ENCODE results near the gene ICE2.

The ICE2 gene

GRCh38 chr15:60462027-60462426 is 16.9 kb downstream of the ICE2 start:
- Histone ChIP-seq H3K27ac (replicated peaks) (no peak overlapping the region), H3K4me3 (replicated peaks; ENCODE audit: insufficient read depth, low read length) (no peak overlapping the region), H3K27me3 (ENCODE audit: insufficient read depth, poor library complexity, severe bottlenecking) (no peaks in the 10 kb centered on the region)
- no peak for TF ChIP-seq POLR2AphosphoS5 (IDR thresholded peaks at IDR 0.05; ENCODE audit: low read depth)
- DNase-seq (ENCODE audit: low read depth in 1 of 2, low spot score in 1 of 2): no peak

- H3K27ac ChIP-seq (replicated peaks): no peak overlapping the region
- no peak for DNase-seq (ENCODE audit: low read depth in 1 of 2, low spot score in 1 of 2)
- H3K27me3 ChIP-seq (ENCODE audit: insufficient read depth, poor library complexity, severe bottlenecking): no peaks in the 10 kb centered on the region
- H3K4me3 ChIP-seq (replicated peaks; ENCODE audit: insufficient read depth, low read length): no peak overlapping the region
- TF ChIP-seq REST (IDR thresholded peaks at IDR 0.05; ENCODE audit: insufficient replicate concordance, low read depth) (no peak), SPI1 (IDR thresholded peaks at IDR 0.05; ENCODE audit: borderline replicate concordance, low read depth) (no peak), POLR2AphosphoS5 (IDR thresholded peaks at IDR 0.05; ENCODE audit: low read depth) (no peak), CTCF (IDR thresholded peaks at IDR 0.05; ENCODE audit: insufficient read depth, low read length) (no peak), GABPA (IDR thresholded peaks at IDR 0.05; ENCODE audit: low read depth) (no peak)
Observed at GRCh38 chr15:60460931-60461330, 18.0 kb downstream of the ICE2 start.

GRCh38 chr15:60458721-60459120 is 20.2 kb downstream of the ICE2 start:
- Histone ChIP-seq H3K27ac (replicated peaks) (no peak overlapping the region), H3K27me3 (ENCODE audit: insufficient read depth, poor library complexity, severe bottlenecking) (no peaks in the 10 kb centered on the region), H3K4me3 (replicated peaks; ENCODE audit: insufficient read depth, low read length) (no peak overlapping the region)
- DNase-seq (ENCODE audit: low read depth in 1 of 2, low spot score in 1 of 2): no peak
- TF ChIP-seq POLR2AphosphoS5 (IDR thresholded peaks at IDR 0.05; ENCODE audit: low read depth): no peak
- no peak for TF ChIP-seq GABPA (IDR thresholded peaks at IDR 0.05; ENCODE audit: low read depth)

- TF ChIP-seq GABPA (IDR thresholded peaks at IDR 0.05; ENCODE audit: low read depth) (no peak), REST (IDR thresholded peaks at IDR 0.05; ENCODE audit: insufficient replicate concordance, low read depth) (no peak), POLR2AphosphoS5 (IDR thresholded peaks at IDR 0.05; ENCODE audit: low read depth) (no peak), CTCF (IDR thresholded peaks at IDR 0.05; ENCODE audit: insufficient read depth, low read length) (no peak), SPI1 (IDR thresholded peaks at IDR 0.05; ENCODE audit: borderline replicate concordance, low read depth) (no peak)
- DNase-seq (ENCODE audit: low read depth in 1 of 2, low spot score in 1 of 2): no peak
- no peak overlapping the region for H3K27ac ChIP-seq (replicated peaks)
Observed at GRCh38 chr15:60457985-60458384, 21.0 kb downstream of the ICE2 start.

GRCh38 chr15:60454824-60455223 is 24.1 kb downstream of the ICE2 start:
- no peak for DNase-seq (ENCODE audit: low read depth in 1 of 2, low spot score in 1 of 2)
- Histone ChIP-seq H3K27me3 (ENCODE audit: insufficient read depth, poor library complexity, severe bottlenecking) (no peaks in the 10 kb centered on the region), H3K4me3 (replicated peaks; ENCODE audit: insufficient read depth, low read length) (no peak overlapping the region), H3K27ac (replicated peaks) (no peak overlapping the region)
- TF ChIP-seq REST (IDR thresholded peaks at IDR 0.05; ENCODE audit: insufficient replicate concordance, low read depth) (no peak), POLR2AphosphoS5 (IDR thresholded peaks at IDR 0.05; ENCODE audit: low read depth) (no peak), SPI1 (IDR thresholded peaks at IDR 0.05; ENCODE audit: borderline replicate concordance, low read depth) (no peak), GABPA (IDR thresholded peaks at IDR 0.05; ENCODE audit: low read depth) (no peak), CTCF (IDR thresholded peaks at IDR 0.05; ENCODE audit: insufficient read depth, low read length) (no peak)

More at GRCh38 chr15:60457985-60458384, 21.0 kb downstream of the ICE2 start:
- Histone ChIP-seq H3K4me3 (replicated peaks; ENCODE audit: insufficient read depth, low read length) (no peak overlapping the region), H3K27me3 (ENCODE audit: insufficient read depth, poor library complexity, severe bottlenecking) (no peaks in the 10 kb centered on the region)

Data from HL-60 (cell line).